Activated CD8-positive, alpha-beta T cell treated with anti-CD3 and anti-CD28 coated beads for 36 hours (primary cell): ENCODE data around the gene POLR3GL. TPM values are rescaled to one million over a fixed set of nuclear protein-coding genes. Genes with fewer than 3 reads are reported as not detected.

Experiments used
- ATAC-seq: fragments of 200-7000 bp; cut with Tn5 transposase; one replicate; pipeline ENCODE4 v1.10.0; 2021; ENCODE audit warnings: mild to moderate bottlenecking, moderate library complexity
- CTCF ChIA-PET: fragments of 350-600 bp; sonication (Branson Sonifier 250); formaldehyde crosslinking; loops from one replicate; lab custom pipeline; 2021; ENCODE audit warnings: antibody characterized with exemption; lab: Charles Lee
- POLR2A ChIA-PET: fragments of 350-600 bp; sonication (Branson Sonifier 250); formaldehyde crosslinking; loops from one replicate; lab custom pipeline; 2021; ENCODE audit warnings: antibody characterized with exemption; lab: Charles Lee
- DNase-seq: peaks from one replicate; pipeline ENCODE4 v3.0.0-alpha.2; 2020
- H3K27ac Mint-ChIP-seq: one replicate; pipeline ENCODE4 v1.8.0; 2021; ENCODE audit warnings: mild to moderate bottlenecking, mixed read lengths
- H3K27me3 Mint-ChIP-seq: one replicate; pipeline ENCODE4 v1.8.0; 2021; ENCODE audit warnings: mixed read lengths
- H3K36me3 Mint-ChIP-seq: one replicate; pipeline ENCODE4 v1.8.0; 2021; ENCODE audit warnings: low read depth, mixed read lengths
- H3K4me1 Mint-ChIP-seq: one replicate; pipeline ENCODE4 v1.8.0; 2021; ENCODE audit warnings: low read depth, mixed read lengths
- H3K4me3 Mint-ChIP-seq: one replicate; pipeline ENCODE4 v1.8.0; 2021; ENCODE audit warnings: mild to moderate bottlenecking, moderate library complexity, mixed read lengths
- H3K9me3 Mint-ChIP-seq: one replicate; pipeline ENCODE4 v1.8.0; 2021; ENCODE audit warnings: mixed read lengths
- intact Hi-C: fragments of 100-400 bp; cut with micrococcal nuclease; formaldehyde crosslinking; loops from one replicate; pipeline ENCODE4 v1.10.0; 2022
- total RNA-seq, 2 experiments: library from RNA; stranded (reverse); gene quantifications; one replicate each; pipeline ENCODE4 v1.2.3, GENCODE V29; 2021
- TF ChIP-seq, protein P1 (sequence below): fragments of 200-600 bp; IDR thresholded peaks from one replicate; pipeline ENCODE4 v1.8.0; 2022; ENCODE audit warnings: antibody characterized with exemption, mild to moderate bottlenecking

Gene POLR3GL
- total RNA-seq, 2 experiments from 2014 or later = 22.3 to 23.3 TPM

- TF ChIP-seq, protein P1, sequence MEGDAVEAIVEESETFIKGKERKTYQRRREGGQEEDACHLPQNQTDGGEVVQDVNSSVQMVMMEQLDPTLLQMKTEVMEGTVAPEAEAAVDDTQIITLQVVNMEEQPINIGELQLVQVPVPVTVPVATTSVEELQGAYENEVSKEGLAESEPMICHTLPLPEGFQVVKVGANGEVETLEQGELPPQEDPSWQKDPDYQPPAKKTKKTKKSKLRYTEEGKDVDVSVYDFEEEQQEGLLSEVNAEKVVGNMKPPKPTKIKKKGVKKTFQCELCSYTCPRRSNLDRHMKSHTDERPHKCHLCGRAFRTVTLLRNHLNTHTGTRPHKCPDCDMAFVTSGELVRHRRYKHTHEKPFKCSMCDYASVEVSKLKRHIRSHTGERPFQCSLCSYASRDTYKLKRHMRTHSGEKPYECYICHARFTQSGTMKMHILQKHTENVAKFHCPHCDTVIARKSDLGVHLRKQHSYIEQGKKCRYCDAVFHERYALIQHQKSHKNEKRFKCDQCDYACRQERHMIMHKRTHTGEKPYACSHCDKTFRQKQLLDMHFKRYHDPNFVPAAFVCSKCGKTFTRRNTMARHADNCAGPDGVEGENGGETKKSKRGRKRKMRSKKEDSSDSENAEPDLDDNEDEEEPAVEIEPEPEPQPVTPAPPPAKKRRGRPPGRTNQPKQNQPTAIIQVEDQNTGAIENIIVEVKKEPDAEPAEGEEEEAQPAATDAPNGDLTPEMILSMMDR = no peak
- H3K4me3 Mint-ChIP-seq = no peak overlapping the region
- POLR2A ChIA-PET = interaction anchor here (0.6 to 12.8 kb wide), 6 partner anchors 10 to 168 kb away, joined by 3 to 160 read pairs (median 4); partner anchors contain the start of genes ANKRD34A, POLR3GL and RBM8A
- peaks cover 26% of the 10 kb centered on the region for H3K36me3 Mint-ChIP-seq
- no peaks in the 10 kb centered on the region for H3K27me3 Mint-ChIP-seq
- CTCF ChIA-PET = interaction anchor here (0.7 to 1.7 kb wide), 3 partner anchors 31 to 79 kb away, joined by 3 to 5 read pairs (median 5); partner anchors contain the start of gene ITGA10
- H3K9me3 Mint-ChIP-seq = no peaks in the 10 kb centered on the region
- no peak for DNase-seq
- H3K27ac Mint-ChIP-seq = no peak overlapping the region
- no peak for ATAC-seq
- intact Hi-C loops = no loop called here
- peaks cover 65% of the 10 kb centered on the region for H3K4me1 Mint-ChIP-seq
These were observed 10.6 kb upstream of the POLR3GL start for GRCh38 chr1:145953861-145954260.

DNA sequence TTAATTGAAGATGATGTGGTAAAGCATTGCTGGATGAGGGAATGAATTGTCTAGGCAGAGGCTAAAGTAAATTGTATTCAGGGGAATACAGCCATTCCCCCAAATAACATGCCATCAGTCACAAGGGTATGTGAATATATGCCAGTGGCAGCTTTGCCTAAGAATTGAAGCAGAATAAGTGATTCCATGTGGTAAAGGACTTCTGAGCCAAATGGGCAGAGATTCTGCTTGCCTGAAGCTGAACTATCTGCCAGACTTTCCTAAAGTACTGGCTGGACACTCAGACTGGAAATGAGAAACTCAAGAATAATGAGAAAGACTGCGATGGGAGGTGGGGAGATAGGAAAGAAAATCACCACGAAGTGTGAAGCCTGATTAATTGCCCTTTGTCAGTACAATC is 9.1 kb upstream of the POLR3GL start:
- intact Hi-C loops = no loop called here
- TF ChIP-seq, protein P1 = no peak
- POLR2A ChIA-PET = interaction anchor here (0.7 to 12.8 kb wide), 3 partner anchors 25 to 84 kb away, joined by 3 to 160 read pairs (median 3); partner anchors contain the start of gene RBM8A
- ATAC-seq (no peak), DNase-seq (no peak)
- Mint-ChIP-seq H3K36me3 (peaks cover 25% of the 10 kb centered on the region), H3K27ac (no peak overlapping the region), H3K9me3 (no peaks in the 10 kb centered on the region), H3K4me3 (peak overlapping the region; percentile 83), H3K27me3 (no peaks in the 10 kb centered on the region), H3K4me1 (peaks cover 69% of the 10 kb centered on the region)
- CTCF ChIA-PET = interaction anchor here (0.8 to 1.8 kb wide), 5 partner anchors 11 to 110 kb away, joined by 3 to 7 read pairs (median 4); partner anchors contain the start of genes ITGA10 and NUDT17

DNA sequence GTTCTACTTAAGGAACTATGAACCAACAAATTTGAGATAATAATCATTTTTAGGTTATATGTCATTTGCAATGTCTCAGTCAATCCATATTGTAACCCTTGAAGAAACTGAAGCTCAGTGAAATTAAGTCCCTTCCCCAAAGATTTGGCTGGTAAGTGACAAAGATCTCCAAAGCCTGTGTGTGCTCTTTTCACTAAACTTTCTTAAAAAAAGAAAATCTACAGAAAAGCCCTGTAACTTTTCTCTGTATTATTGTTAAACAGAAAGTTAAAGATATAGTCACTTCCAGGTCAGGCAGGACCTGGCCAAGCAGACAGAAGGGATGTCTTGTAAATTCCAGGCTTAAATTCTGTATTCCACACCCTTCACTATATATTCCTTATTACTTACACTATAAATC is 8.1 kb upstream of the POLR3GL start:
- Mint-ChIP-seq H3K4me3 (peak overlapping the region; percentile 83), H3K27ac (peak overlapping the region; percentile 91), H3K36me3 (peaks cover 30% of the 10 kb centered on the region), H3K4me1 (peaks cover 60% of the 10 kb centered on the region), H3K27me3 (no peaks in the 10 kb centered on the region), H3K9me3 (no peaks in the 10 kb centered on the region)
- ATAC-seq = no peak
- TF ChIP-seq, protein P1 = no peak
- ChIA-PET CTCF (interaction anchor here (0.6 to 4.0 kb wide), 5 partner anchors 12 to 69 kb away, joined by 3 to 19 read pairs (median 3); partner anchors contain the start of gene RBM8A), POLR2A (interaction anchor here (2.6 to 12.8 kb wide), 3 partner anchors 23 to 40 kb away, joined by 13 to 160 read pairs (median 17); partner anchors contain the start of genes RBM8A and TXNIP)
- intact Hi-C loops = no loop called here
- no peak for DNase-seq

DNA sequence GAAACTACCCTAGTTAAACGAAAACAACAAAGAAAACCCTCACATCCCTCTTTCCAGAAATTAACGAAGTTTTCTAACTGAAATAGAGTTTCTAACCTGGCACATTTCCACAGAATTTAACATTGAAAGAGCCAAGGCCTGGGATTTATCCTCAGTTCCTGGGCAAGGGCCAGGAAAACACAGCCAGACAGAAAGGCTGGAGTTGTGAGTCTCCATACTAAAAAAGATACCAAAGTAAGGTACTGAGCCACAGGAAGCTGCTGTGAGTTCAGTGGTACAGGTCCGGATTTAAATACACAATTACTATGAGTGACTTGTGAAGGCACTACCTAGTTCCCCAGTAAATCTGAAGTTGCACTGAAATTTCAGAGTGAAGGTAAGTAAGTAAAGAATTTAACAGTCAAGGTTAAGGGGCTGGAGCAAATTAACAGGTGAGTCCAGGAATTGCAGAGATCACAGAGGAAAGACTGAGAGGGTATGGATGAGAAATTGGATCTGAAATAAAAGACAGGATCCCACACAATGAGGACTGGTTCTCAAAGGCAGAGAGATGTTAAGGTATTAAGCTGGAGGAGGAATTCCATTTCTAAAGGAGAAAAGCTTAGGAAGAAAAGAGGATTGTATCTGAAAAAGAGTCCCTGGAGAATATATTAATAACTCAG is 7.6 kb upstream of the POLR3GL start:
- Mint-ChIP-seq H3K9me3 (no peaks in the 10 kb centered on the region), H3K27ac (peak overlapping the region; percentile 91), H3K27me3 (no peaks in the 10 kb centered on the region), H3K4me1 (peaks cover 55% of the 10 kb centered on the region), H3K4me3 (peak overlapping the region; percentile 83), H3K36me3 (peaks cover 32% of the 10 kb centered on the region)
- DNase-seq = peak; percentile 19
- intact Hi-C loops = no loop called here
- TF ChIP-seq, protein P1 = no peak
- no peak for ATAC-seq
- POLR2A ChIA-PET = interaction anchor here (0.9 to 12.8 kb wide), 10 partner anchors 13 to 95 kb away, joined by 3 to 160 read pairs (median 8); partner anchors contain the start of genes PEX11B, RBM8A and TXNIP
- CTCF ChIA-PET = interaction anchor here (0.9 to 4.0 kb wide), 8 partner anchors 12 to 112 kb away, joined by 3 to 19 read pairs (median 4); partner anchors contain the start of genes NUDT17, PIAS3 and RBM8A
